Activated CD8-positive, alpha-beta T cell treated with anti-CD3 and anti-CD28 coated beads for 36 hours (primary cell): ENCODE results near the gene HSPG2. TPM values are rescaled to one million over a fixed set of nuclear protein-coding genes. Genes with fewer than 3 reads are reported as not detected.

Experiments used
- ATAC-seq: fragments of 200-7000 bp; cut with Tn5 transposase; one replicate; pipeline ENCODE4 v1.10.0; 2021; ENCODE audit warnings: mild to moderate bottlenecking, moderate library complexity
- CTCF ChIA-PET: fragments of 350-600 bp; sonication (Branson Sonifier 250); formaldehyde crosslinking; loops from one replicate; lab custom pipeline; 2021; ENCODE audit warnings: antibody characterized with exemption; lab: Charles Lee
- POLR2A ChIA-PET: fragments of 350-600 bp; sonication (Branson Sonifier 250); formaldehyde crosslinking; loops from one replicate; lab custom pipeline; 2021; ENCODE audit warnings: antibody characterized with exemption; lab: Charles Lee
- DNase-seq: peaks from one replicate; pipeline ENCODE4 v3.0.0-alpha.2; 2020
- H3K27ac Mint-ChIP-seq: one replicate; pipeline ENCODE4 v1.8.0; 2021; ENCODE audit warnings: mild to moderate bottlenecking, mixed read lengths
- H3K27me3 Mint-ChIP-seq: one replicate; pipeline ENCODE4 v1.8.0; 2021; ENCODE audit warnings: mixed read lengths
- H3K36me3 Mint-ChIP-seq: one replicate; pipeline ENCODE4 v1.8.0; 2021; ENCODE audit warnings: low read depth, mixed read lengths
- H3K4me1 Mint-ChIP-seq: one replicate; pipeline ENCODE4 v1.8.0; 2021; ENCODE audit warnings: low read depth, mixed read lengths
- H3K4me3 Mint-ChIP-seq: one replicate; pipeline ENCODE4 v1.8.0; 2021; ENCODE audit warnings: mild to moderate bottlenecking, moderate library complexity, mixed read lengths
- H3K9me3 Mint-ChIP-seq: one replicate; pipeline ENCODE4 v1.8.0; 2021; ENCODE audit warnings: mixed read lengths
- CTCF ChIP-seq: fragments of 200-600 bp; IDR thresholded peaks from one replicate; pipeline ENCODE4 v1.8.0; 2022; ENCODE audit warnings: antibody characterized with exemption, mild to moderate bottlenecking
- intact Hi-C: fragments of 100-400 bp; cut with micrococcal nuclease; formaldehyde crosslinking; loops from one replicate; pipeline ENCODE4 v1.10.0; 2022
- total RNA-seq, 2 experiments: library from RNA; stranded (reverse); gene quantifications; one replicate each; pipeline ENCODE4 v1.2.3, GENCODE V29; 2021

HSPG2 gene
- total RNA-seq, 2 experiments from 2014 or later, result 52.1 to 59.0 TPM

GRCh38 chr1:21773585-21773984 lies 163.5 kb downstream of the HSPG2 start:
- no peak overlapping the region for H3K27ac Mint-ChIP-seq
- no peaks in the 10 kb centered on the region for H3K27me3 Mint-ChIP-seq
- peaks cover 17% of the 10 kb centered on the region for H3K36me3 Mint-ChIP-seq
- ATAC-seq (peak; percentile 73), DNase-seq (peak; percentile 44)
- no peak for TF ChIP-seq CTCF
- POLR2A ChIA-PET, result interaction anchor here (1.6 kb wide), 1 partner anchor 251 kb away, joined by 3 read pairs; no protein-coding TSS in a partner anchor
- no peaks in the 10 kb centered on the region for H3K9me3 Mint-ChIP-seq
- H3K4me3 Mint-ChIP-seq, result no peak overlapping the region
- peaks cover 40% of the 10 kb centered on the region for H3K4me1 Mint-ChIP-seq
- CTCF ChIA-PET, result no interaction called here
- intact Hi-C loops, result no loop called here

Other genes starting within 250 kb of the HSPG2 start
- 10 to 100 TPM; 72.1 to 72.4 TPM for gene USP48, start 154.2 kb downstream of the HSPG2 start, total RNA-seq
- gene LDLRAD2, start 125.0 kb downstream of the HSPG2 start, total RNA-seq, result under 1 TPM in 1 of 2 experiments, not detected in 1; 0.07 TPM
- not detected for gene CELA3B, start 39.7 kb upstream of the HSPG2 start, total RNA-seq
- not detected for gene CELA3A, start 64.3 kb upstream of the HSPG2 start, total RNA-seq
- gene CDC42, start 115.4 kb upstream of the HSPG2 start, total RNA-seq, result 100 to 1,000 TPM; 292 to 310 TPM
- not detected for gene WNT4, start 205.8 kb upstream of the HSPG2 start, total RNA-seq